Omental fat pad (tissue), 4 donors: ENCODE measurements around the gene GRIP1. TPM values are rescaled to one million over a fixed set of nuclear protein-coding genes. Genes with fewer than 3 reads are reported as not detected.

ENCODE experiments used
- ATAC-seq: fragments of 150-250 bp; one replicate; pipeline ENCODE4 v1.9.1; 2016; ENCODE audit warnings: mild to moderate bottlenecking, moderate library complexity; ENCODE audit not compliant: low FRiP score
- DNase-seq: peaks from one replicate; pipeline ENCODE4 v3.0.0-alpha.2; 2019; ENCODE audit warnings: low spot score
- total RNA-seq, 4 donors: library from RNA; depleted of rRNA; stranded (reverse); fragments of >200 nt; gene quantifications; one replicate each; pipeline ENCODE4 v1.1.0, GENCODE V29; 2016
- TF ChIP-seq, protein P1 (sequence below), 3 donors: fragments of 450-650 bp; IDR thresholded peaks; one replicate each; pipeline ENCODE4 v1.5.1; 2016 to 2017; ENCODE audit warnings: antibody characterized with exemption in 3 of 3, mild to moderate bottlenecking in 3 of 3, moderate library complexity in 2 of 3

The GRIP1 gene
- total RNA-seq, 4 donors from 2014 or later, result 1.2 to 4.9 (median 2.9) TPM

GRCh38 chr12:66692986-66693385 lies 14.1 kb upstream of the GRIP1 start:
- ATAC-seq (no peak), DNase-seq (no peak)
- TF ChIP-seq, protein P1, sequence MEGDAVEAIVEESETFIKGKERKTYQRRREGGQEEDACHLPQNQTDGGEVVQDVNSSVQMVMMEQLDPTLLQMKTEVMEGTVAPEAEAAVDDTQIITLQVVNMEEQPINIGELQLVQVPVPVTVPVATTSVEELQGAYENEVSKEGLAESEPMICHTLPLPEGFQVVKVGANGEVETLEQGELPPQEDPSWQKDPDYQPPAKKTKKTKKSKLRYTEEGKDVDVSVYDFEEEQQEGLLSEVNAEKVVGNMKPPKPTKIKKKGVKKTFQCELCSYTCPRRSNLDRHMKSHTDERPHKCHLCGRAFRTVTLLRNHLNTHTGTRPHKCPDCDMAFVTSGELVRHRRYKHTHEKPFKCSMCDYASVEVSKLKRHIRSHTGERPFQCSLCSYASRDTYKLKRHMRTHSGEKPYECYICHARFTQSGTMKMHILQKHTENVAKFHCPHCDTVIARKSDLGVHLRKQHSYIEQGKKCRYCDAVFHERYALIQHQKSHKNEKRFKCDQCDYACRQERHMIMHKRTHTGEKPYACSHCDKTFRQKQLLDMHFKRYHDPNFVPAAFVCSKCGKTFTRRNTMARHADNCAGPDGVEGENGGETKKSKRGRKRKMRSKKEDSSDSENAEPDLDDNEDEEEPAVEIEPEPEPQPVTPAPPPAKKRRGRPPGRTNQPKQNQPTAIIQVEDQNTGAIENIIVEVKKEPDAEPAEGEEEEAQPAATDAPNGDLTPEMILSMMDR (IDR thresholded peaks at IDR 0.05), result no peak

DNA sequence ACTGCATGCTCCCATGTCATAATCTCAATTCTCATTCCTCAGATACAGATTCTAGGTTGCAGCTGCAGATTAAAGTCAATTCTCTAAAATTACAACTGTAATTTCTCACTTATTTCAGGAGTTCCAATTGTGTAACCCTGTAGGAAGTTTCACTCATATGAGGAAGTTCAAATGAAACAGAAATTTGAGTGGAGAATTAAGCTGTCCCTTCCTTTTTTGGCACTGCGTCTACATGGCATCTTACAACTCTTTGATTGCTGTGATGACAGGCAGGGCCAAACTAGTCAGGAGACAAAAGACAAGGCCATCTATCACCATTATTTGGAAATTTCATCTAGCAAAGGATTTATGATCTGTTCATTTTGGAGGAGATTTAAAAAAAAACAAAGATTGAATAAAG lies 13.3 kb upstream of the GRIP1 start:
- ATAC-seq (no peak), DNase-seq (no peak)
- TF ChIP-seq, protein P1 (IDR thresholded peaks at IDR 0.05), result no peak

DNA sequence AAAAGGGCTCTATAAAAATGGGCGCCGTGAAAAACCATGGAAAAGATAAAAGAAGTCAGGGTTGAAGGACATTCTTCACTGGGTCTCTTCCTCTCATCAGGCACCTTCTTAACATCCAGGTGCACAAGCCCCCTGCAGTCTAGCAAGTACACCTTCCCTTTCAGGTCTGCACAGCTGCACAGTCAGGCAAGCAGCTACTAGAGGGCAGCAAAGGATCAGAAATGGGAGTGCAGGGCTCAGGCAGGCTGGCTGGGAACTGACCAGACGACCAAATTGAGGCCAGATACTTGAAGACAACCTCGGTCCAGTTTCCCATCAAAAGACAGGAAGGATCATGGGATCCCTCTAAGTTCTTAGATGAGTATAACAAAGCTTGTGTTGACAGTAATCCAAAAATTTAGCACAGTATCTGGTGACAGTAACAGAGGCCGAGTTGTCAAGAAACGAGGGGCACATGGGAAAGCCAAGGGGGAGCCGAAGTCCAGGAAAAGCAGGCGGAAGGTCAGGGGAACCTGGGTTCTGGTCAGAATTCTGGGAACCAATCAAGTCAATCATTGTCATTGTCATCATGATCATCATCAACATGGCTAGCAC lies 10.1 kb upstream of the GRIP1 start:
- TF ChIP-seq, protein P1 (IDR thresholded peaks at IDR 0.05), result no peak
- ATAC-seq (no peak), DNase-seq (no peak)

GRCh38 chr12:66684222-66684621 lies 5.3 kb upstream of the GRIP1 start:
- DNase-seq, result no peak
- TF ChIP-seq, protein P1 (IDR thresholded peaks at IDR 0.05), result no peak
- no peak for ATAC-seq

DNA sequence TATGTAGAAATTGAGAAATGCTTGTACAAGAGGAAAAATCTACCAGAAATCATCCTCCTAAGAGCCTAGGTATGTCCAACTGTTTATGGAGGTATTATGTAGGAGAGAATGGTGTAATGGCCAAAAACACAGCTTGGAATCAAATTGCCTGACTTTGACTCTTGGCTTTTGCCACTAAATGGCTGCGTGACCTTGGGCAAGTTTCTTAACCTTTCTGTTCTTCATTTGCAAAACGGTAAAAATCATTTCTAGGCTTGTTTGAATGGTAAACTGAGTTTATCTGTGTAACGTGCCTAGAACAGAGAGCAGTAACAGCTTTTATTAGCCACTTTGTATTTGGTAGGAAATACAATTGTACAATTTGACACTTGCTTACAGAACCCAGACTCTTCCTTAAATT lies 4.9 kb upstream of the GRIP1 start:
- ATAC-seq (no peak), DNase-seq (no peak)
- TF ChIP-seq, protein P1 (IDR thresholded peaks at IDR 0.05), result no peak

- ATAC-seq (no peak), DNase-seq (no peak)
- TF ChIP-seq, protein P1 (IDR thresholded peaks at IDR 0.05), result no peak
Observed at GRCh38 chr12:66683073-66683472, 4.2 kb upstream of the GRIP1 start.

DNA sequence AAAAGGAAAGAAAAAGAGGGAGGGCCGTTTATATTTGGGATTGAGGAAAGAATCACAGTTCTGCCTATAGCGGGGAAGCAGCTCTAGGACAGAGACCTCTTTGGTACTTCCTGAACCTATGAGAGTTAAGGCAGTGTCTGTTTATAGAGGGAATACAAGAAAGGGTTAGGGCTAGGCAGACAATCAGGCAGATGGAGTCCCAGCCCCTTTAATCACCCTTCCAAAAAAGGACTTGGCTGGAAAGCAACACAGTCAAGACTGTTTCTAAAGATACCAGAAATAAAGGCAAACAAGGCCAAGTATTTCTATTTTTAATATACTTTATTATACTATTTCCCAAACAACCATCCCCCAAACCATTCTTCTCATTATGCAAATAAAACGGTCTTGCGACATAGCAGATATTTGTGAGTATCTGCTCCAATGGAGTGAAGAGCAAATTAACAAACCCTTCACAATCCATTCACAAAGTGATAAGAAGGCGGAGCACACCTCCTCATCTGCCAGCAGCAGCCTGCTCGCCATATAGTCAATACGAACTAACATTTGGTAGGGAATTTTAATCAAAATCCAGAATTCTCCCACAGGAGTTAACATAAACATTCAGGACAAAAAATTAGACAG lies 697 bp upstream of the GRIP1 start:
- DNase-seq (no peak), ATAC-seq (no peak)
- TF ChIP-seq, protein P1 (IDR thresholded peaks at IDR 0.05), result no peak
